ENCODE data around the gene GABRG3.

The GABRG3 gene

GRCh38 chr15:27589782-27590181 is 618.8 kb downstream of the GABRG3 start:
- no peak for DNase-seq
